SH-SY5Y (cell line): ENCODE measurements around the gene CACNA2D2.

Experiments used
- GATA2 ChIP-seq: IDR thresholded peaks from 2 replicates; pipeline ENCODE4 v1.6.1; 2011; ENCODE audit warnings: mild to moderate bottlenecking, low read depth, low read length
- GATA3 ChIP-seq: IDR thresholded peaks from 2 replicates; pipeline ENCODE4 v1.6.1; 2011; ENCODE audit warnings: low read depth, mild to moderate bottlenecking, low read length, moderate library complexity

- no peak for TF ChIP-seq GATA2
- TF ChIP-seq GATA3: no peak
Measured at GRCh38 chr3:50430191-50430590, 73.2 kb downstream of the CACNA2D2 start.
